Right atrium auricular region (tissue), 2 donors: ENCODE measurements around the gene GIMAP2. TPM values are rescaled to one million over a fixed set of nuclear protein-coding genes. Genes with fewer than 3 reads are reported as not detected.
A peak's percentile ranks its signal among the peaks of the same experiment; 100 is the strongest.

Experiments used
- DNase-seq: peaks from one replicate; pipeline ENCODE4 v3.0.0-alpha.2; 2019; ENCODE audit warnings: low spot score
- H3K27ac ChIP-seq, 2 donors: fragments of 200-600 bp; sonication (generic); 1 replicate in 1 of 2; 2 replicates in 1 of 2; pipeline ENCODE4 v1.5.1; 2016 to 2019
- H3K27me3 ChIP-seq, 2 donors: fragments of 200-600 bp; sonication (generic); one replicate each; pipeline versions ENCODE4 v1.5.1 to v1.6.0; 2017 to 2019
- H3K36me3 ChIP-seq: fragments of 200-600 bp; sonication (generic); one replicate; pipeline ENCODE4 v1.5.1; 2016
- H3K4me1 ChIP-seq, 2 donors: fragments of 200-600 bp; sonication (generic); one replicate each; pipeline versions ENCODE4 v1.5.1 to v1.6.0; 2017 to 2019
- H3K4me3 ChIP-seq, 2 donors: fragments of 200-600 bp; sonication (generic); 1 replicate in 1 of 2; 2 replicates in 1 of 2; pipeline ENCODE4 v1.5.1; 2017 to 2019; ENCODE audit warnings: mild to moderate bottlenecking in 1 of 2, moderate library complexity in 1 of 2
- H3K9me3 ChIP-seq, 2 donors: fragments of 200-600 bp; sonication (generic); one replicate each; pipeline ENCODE4 v1.5.1; 2019
- CTCF ChIP-seq, 2 donors: fragments of 200-600 bp; sonication (generic); IDR thresholded peaks; one replicate each; pipeline ENCODE4 v1.5.1; 2019; ENCODE audit warnings: antibody characterized with exemption in 2 of 2
- total RNA-seq, 2 donors: library from RNA; depleted of rRNA; stranded (reverse); fragments of >200 nt; gene quantifications; one replicate each; pipeline ENCODE4 v1.1.0, GENCODE V29; 2016

Gene GIMAP2
- total RNA-seq, 2 donors from 2014 or later, result 3.8 to 8.3 TPM

GRCh38 chr7:150663802-150664494 lies 21.6 kb upstream of the GIMAP2 start:
- no peak for DNase-seq
- no peaks in the 10 kb centered on the region for H3K4me1 ChIP-seq
- no peak for TF ChIP-seq CTCF (IDR thresholded peaks at IDR 0.05)
- no peak overlapping the region for H3K27ac ChIP-seq
- no peaks in the 10 kb centered on the region for H3K9me3 ChIP-seq
- H3K36me3 ChIP-seq, result no peaks in the 10 kb centered on the region
- no peak overlapping the region for H3K4me3 ChIP-seq
- H3K27me3 ChIP-seq, result no peaks in the 10 kb centered on the region

GRCh38 chr7:150665089-150665748 lies 20.3 kb upstream of the GIMAP2 start:
- no peaks in the 10 kb centered on the region for H3K9me3 ChIP-seq
- TF ChIP-seq CTCF (IDR thresholded peaks at IDR 0.05), result no peak
- no peak overlapping the region for H3K4me3 ChIP-seq
- H3K36me3 ChIP-seq, result no peaks in the 10 kb centered on the region
- H3K27me3 ChIP-seq, result no peaks in the 10 kb centered on the region
- H3K27ac ChIP-seq, result no peak overlapping the region
- no peaks in the 10 kb centered on the region for H3K4me1 ChIP-seq
- DNase-seq, result no peak

- no peaks in the 10 kb centered on the region for H3K36me3 ChIP-seq
- no peaks in the 10 kb centered on the region for H3K27me3 ChIP-seq
- H3K27ac ChIP-seq, result no peak overlapping the region
- H3K4me1 ChIP-seq, result no peaks in the 10 kb centered on the region
- no peak for TF ChIP-seq CTCF (IDR thresholded peaks at IDR 0.05)
- no peak overlapping the region for H3K4me3 ChIP-seq
- DNase-seq, result no peak
- H3K9me3 ChIP-seq, result no peaks in the 10 kb centered on the region
These were observed 19.6 kb upstream of the GIMAP2 start for GRCh38 chr7:150665896-150666295.

GRCh38 chr7:150666412-150666811 lies 19.1 kb upstream of the GIMAP2 start:
- no peak for DNase-seq
- Histone ChIP-seq H3K36me3 (no peaks in the 10 kb centered on the region), H3K4me3 (no peak overlapping the region), H3K27me3 (no peaks in the 10 kb centered on the region), H3K4me1 (no peaks in the 10 kb centered on the region), H3K27ac (no peak overlapping the region), H3K9me3 (no peaks in the 10 kb centered on the region)
- TF ChIP-seq CTCF (IDR thresholded peaks at IDR 0.05), result no peak

GRCh38 chr7:150668472-150668911 lies 17.0 kb upstream of the GIMAP2 start:
- Histone ChIP-seq H3K36me3 (no peaks in the 10 kb centered on the region), H3K4me3 (no peak overlapping the region), H3K4me1 (no peaks in the 10 kb centered on the region), H3K27ac (peak overlapping the region in 1 of 2 donors; percentile 38), H3K27me3 (no peaks in the 10 kb centered on the region), H3K9me3 (no peaks in the 10 kb centered on the region)
- no peak for DNase-seq
- no peak for TF ChIP-seq CTCF (IDR thresholded peaks at IDR 0.05)
